Activated CD4-positive, alpha-beta memory T cell treated with anti-CD3 and anti-CD28 coated beads, Interleukin-2, amount 10 ng/mL, durations not matched to agents 7 days and 5 days (primary cell): ENCODE results near the gene PRELID3B. TPM values are rescaled to one million over a fixed set of nuclear protein-coding genes. Genes with fewer than 3 reads are reported as not detected.

Experiments
- CTCF ChIA-PET: fragments of 350-600 bp; sonication (Branson Sonifier 250); formaldehyde crosslinking; loops from one replicate; lab custom pipeline; 2021; ENCODE audit warnings: antibody characterized with exemption, inconsistent platforms; lab: Charles Lee
- POLR2A ChIA-PET: fragments of 350-600 bp; sonication (Branson Sonifier 250); formaldehyde crosslinking; loops from one replicate; lab custom pipeline; 2021; ENCODE audit warnings: antibody characterized with exemption; lab: Charles Lee
- DNase-seq: peaks from one replicate; pipeline ENCODE4 v3.0.0-alpha.2; 2020
- H3K27ac Mint-ChIP-seq: one replicate; pipeline ENCODE4 v1.8.0; 2021; ENCODE audit warnings: mild to moderate bottlenecking, mixed read lengths
- H3K27me3 Mint-ChIP-seq: one replicate; pipeline ENCODE4 v1.8.0; 2021; ENCODE audit warnings: mixed read lengths
- H3K36me3 Mint-ChIP-seq: one replicate; pipeline ENCODE4 v1.8.0; 2021; ENCODE audit warnings: low read depth, mixed read lengths
- H3K4me1 Mint-ChIP-seq: one replicate; pipeline ENCODE4 v1.8.0; 2021; ENCODE audit warnings: mixed read lengths
- H3K4me3 Mint-ChIP-seq: one replicate; pipeline ENCODE4 v1.8.0; 2021; ENCODE audit warnings: mild to moderate bottlenecking, mixed read lengths
- H3K9me3 Mint-ChIP-seq: one replicate; pipeline ENCODE4 v1.8.0; 2021; ENCODE audit warnings: mixed read lengths
- total RNA-seq, 2 experiments: library from RNA; stranded (reverse); gene quantifications; one replicate each; pipeline ENCODE4 v1.2.3, GENCODE V29; 2021

The PRELID3B gene
- total RNA-seq, 2 experiments from 2014 or later, result 88.6 to 88.7 TPM

- DNase-seq, result peak; percentile 97
- no peaks in the 10 kb centered on the region for H3K9me3 Mint-ChIP-seq
- CTCF ChIA-PET, result interaction anchor here (0.6 to 1.9 kb wide), 7 partner anchors 10 to 1638 kb away, joined by 3 to 21 read pairs (median 3); partner anchors contain the start of genes PRELID3B and STX16
- H3K36me3 Mint-ChIP-seq, result peaks cover 76% of the 10 kb centered on the region
- POLR2A ChIA-PET, result interaction anchor here (0.7 to 4.4 kb wide), 41 partner anchors 9 to 725 kb away, joined by 3 to 80 read pairs (median 6); partner anchors contain the start of genes NELFCD, PRELID3B, STX16 and TUBB1
- no peaks in the 10 kb centered on the region for H3K27me3 Mint-ChIP-seq
- H3K4me3 Mint-ChIP-seq, result peak within 1 kb of the TSS; percentile 88
- H3K27ac Mint-ChIP-seq, result peak within 1 kb of the TSS; percentile 84
- peaks cover 74% of the 10 kb centered on the region for H3K4me1 Mint-ChIP-seq
Measured at GRCh38 chr20:59032023-59032712, 10.4 kb downstream of the PRELID3B start, which contains the start of gene ATP5F1E. TSS of gene ATP5F1E (minus strand) at chr20:59032335. CDS start at chr20:59032251, 84 bp downstream.

DNA sequence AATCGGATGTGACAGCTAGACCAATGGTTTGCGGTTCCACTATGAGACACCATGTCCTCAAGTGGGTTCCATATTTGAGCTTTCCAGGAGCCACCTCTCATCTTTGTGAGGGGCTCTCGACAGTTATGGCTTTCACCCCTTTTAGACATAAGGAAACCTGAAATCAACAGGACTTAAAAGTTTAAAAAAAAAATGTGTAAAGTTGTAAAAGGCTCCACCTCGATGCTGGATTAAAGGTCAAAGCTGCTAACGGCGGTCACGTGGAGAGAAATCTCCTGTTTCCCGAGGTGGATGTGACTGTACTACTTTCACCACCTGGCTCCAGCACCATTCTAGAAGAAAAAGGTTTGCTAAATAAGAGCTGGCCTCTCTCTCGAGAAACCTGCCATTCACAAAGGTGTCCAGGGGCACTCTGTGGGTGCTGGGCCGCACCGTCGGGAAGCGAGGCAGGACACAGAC, 11.0 kb downstream of the PRELID3B start:
- H3K9me3 Mint-ChIP-seq, result no peaks in the 10 kb centered on the region
- H3K4me3 Mint-ChIP-seq, result peak overlapping the region; percentile 88
- peak; percentile 38 for DNase-seq
- peak overlapping the region; percentile 84 for H3K27ac Mint-ChIP-seq
- ChIA-PET CTCF (interaction anchor here (0.9 to 1.9 kb wide), 5 partner anchors 11 to 373 kb away, joined by 3 to 21 read pairs (median 3); partner anchors contain the start of gene PRELID3B), POLR2A (interaction anchor here (0.6 to 4.4 kb wide), 36 partner anchors 8 to 725 kb away, joined by 3 to 80 read pairs (median 6); partner anchors contain the start of genes NELFCD, PRELID3B, STX16 and ZNF831)
- peaks cover 74% of the 10 kb centered on the region for H3K4me1 Mint-ChIP-seq
- H3K27me3 Mint-ChIP-seq, result no peaks in the 10 kb centered on the region
- peaks cover 76% of the 10 kb centered on the region for H3K36me3 Mint-ChIP-seq

- H3K4me3 Mint-ChIP-seq, result peak overlapping the region; percentile 88
- H3K27me3 Mint-ChIP-seq, result no peaks in the 10 kb centered on the region
- CTCF ChIA-PET, result interaction anchor here (0.9 to 1.9 kb wide), 3 partner anchors 11 to 191 kb away, joined by 3 to 21 read pairs (median 5); partner anchors contain the start of gene PRELID3B
- no peak for DNase-seq
- POLR2A ChIA-PET, result interaction anchor here (0.6 to 4.4 kb wide), 29 partner anchors 11 to 388 kb away, joined by 3 to 80 read pairs (median 8); partner anchors contain the start of genes NELFCD, PRELID3B, STX16 and ZNF831
- H3K36me3 Mint-ChIP-seq, result peaks cover 75% of the 10 kb centered on the region
- H3K4me1 Mint-ChIP-seq, result peaks cover 70% of the 10 kb centered on the region
- H3K27ac Mint-ChIP-seq, result peak overlapping the region; percentile 84
- H3K9me3 Mint-ChIP-seq, result no peaks in the 10 kb centered on the region
Measured at GRCh38 chr20:59030911-59031563, 11.5 kb downstream of the PRELID3B start.

DNA sequence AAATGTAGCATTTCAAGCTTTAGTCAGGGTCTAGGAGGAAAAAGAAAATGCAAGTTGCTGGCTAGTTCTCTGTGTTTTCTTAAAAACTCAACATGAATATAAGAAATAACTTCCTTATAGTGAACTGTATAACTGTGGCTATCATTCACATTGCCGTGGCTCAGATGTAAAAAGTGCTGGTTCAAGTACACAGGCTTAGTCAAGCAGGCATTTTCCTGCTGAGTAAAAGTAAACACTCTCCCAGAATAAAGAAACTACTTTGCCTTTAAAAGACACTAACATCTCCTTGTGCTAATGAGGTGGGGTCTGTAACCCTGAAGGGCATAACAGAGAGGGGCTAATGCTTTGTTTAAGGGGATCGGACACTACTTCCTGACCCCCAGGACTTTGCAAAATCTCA, 13.8 kb downstream of the PRELID3B start:
- Mint-ChIP-seq H3K9me3 (no peaks in the 10 kb centered on the region), H3K36me3 (peaks cover 72% of the 10 kb centered on the region), H3K4me1 (peaks cover 59% of the 10 kb centered on the region), H3K4me3 (peak overlapping the region; percentile 50), H3K27ac (no peak overlapping the region), H3K27me3 (no peaks in the 10 kb centered on the region)
- DNase-seq, result no peak
- ChIA-PET POLR2A (interaction anchor here (0.9 to 2.0 kb wide), 4 partner anchors 9 to 46 kb away, joined by 4 to 7 read pairs (median 4); partner anchors contain the start of genes PRELID3B and TUBB1), CTCF (interaction anchor here (0.7 to 1.0 kb wide), 2 partner anchors 159 to 179 kb away, joined by 3 read pairs; no protein-coding TSS in a partner anchor)

DNA sequence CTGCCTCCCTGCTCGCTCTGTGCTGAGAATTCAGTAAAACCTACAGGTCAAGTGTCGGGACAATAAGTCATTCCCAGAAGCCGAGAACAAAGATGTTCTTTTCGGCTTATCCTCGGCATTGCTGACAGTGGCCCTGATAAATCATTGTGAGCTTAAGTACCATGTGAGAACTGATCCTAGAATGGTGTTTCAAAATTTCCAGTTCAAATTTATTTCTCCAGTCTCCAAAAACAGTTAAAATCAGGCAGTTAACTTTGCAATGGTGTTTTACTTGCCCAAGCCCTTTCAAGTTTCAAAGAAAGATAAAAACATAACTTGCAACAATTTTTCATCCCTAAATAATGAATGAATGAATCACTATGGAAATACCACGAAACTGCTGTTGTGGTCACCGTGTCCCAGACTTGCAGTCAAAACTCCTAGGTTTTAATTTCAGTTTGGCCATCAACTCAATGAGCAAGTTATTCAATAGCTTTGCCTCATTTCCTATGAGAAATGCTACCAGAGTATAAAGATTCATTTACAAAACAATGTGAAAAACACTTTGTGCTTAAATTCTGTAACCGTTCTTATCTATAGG, 14.8 kb downstream of the PRELID3B start:
- no peak overlapping the region for H3K4me3 Mint-ChIP-seq
- peaks cover 79% of the 10 kb centered on the region for H3K36me3 Mint-ChIP-seq
- peaks cover 55% of the 10 kb centered on the region for H3K4me1 Mint-ChIP-seq
- ChIA-PET POLR2A (interaction anchor here (1.8 to 2.0 kb wide), 2 partner anchors 8 to 14 kb away, joined by 4 to 7 read pairs; partner anchors contain the start of gene TUBB1), CTCF (no interaction called here)
- H3K27ac Mint-ChIP-seq, result no peak overlapping the region
- no peaks in the 10 kb centered on the region for H3K9me3 Mint-ChIP-seq
- H3K27me3 Mint-ChIP-seq, result no peaks in the 10 kb centered on the region
- no peak for DNase-seq

DNA sequence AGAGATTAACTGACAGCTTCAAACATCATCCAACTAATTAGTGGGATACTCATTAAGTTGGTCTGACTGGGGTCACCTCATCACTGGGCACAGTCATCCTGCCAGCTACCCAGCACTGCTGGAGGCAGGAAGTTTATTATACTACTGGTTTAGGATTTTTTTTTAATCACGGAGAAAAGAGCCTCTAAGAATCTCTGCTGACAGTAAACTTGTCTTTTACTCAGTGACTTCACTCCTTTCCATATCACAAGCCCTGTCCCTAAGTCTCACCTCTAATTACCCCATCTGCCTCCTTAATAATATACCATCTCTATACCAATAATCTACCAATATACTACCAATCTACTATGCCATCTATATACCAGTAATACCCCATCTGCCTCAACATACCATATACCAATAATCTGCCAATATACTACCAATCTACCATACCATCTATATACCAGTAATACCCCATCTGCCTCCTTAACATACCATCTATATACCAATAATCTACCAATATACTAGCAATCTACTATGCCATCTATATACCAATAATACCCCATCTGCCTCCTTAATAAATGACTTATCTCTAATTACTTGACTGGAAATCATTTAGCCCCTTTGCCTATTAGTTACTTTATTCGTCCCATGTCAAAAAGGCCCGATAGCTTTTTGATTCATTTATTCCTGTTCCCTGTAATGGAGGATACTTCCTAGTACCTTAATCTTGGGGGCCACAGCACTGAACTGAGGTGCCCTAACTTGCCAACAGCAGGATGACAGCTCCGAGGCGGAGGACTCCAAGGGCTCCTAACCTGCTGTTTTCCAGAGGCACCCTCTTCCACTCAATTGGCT, 15.5 kb downstream of the PRELID3B start:
- POLR2A ChIA-PET, result interaction anchor here (2.0 kb wide), 1 partner anchor 13 kb away, joined by 7 read pairs; no protein-coding TSS in a partner anchor

DNA sequence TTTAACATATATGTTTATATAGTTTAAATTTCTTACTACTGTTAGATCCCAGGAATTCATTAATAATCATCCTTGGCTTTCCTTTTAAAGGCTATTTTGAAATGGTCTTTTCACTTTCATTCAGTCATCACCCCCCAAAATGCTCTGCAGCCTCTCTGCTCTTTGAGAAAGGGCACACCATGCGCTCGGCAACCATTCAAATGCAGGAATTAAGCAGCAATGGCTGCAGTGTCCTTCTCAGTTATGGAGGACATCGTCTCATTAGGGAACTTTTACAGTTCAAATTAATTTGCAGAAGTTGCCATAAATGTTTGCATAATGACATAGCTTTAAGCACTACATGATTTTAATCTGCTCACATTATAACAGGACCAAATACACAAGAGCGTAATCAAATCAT, 17.1 kb downstream of the PRELID3B start:
- Mint-ChIP-seq H3K27ac (no peak overlapping the region), H3K27me3 (no peaks in the 10 kb centered on the region), H3K4me3 (no peak overlapping the region), H3K9me3 (no peaks in the 10 kb centered on the region), H3K36me3 (peaks cover 79% of the 10 kb centered on the region), H3K4me1 (peaks cover 44% of the 10 kb centered on the region)
- ChIA-PET POLR2A (no interaction called here), CTCF (no interaction called here)
- no peak for DNase-seq

More for the DNA sequence above, 15.5 kb downstream of the PRELID3B start:
- no peaks in the 10 kb centered on the region for H3K9me3 Mint-ChIP-seq
- H3K4me3 Mint-ChIP-seq, result no peak overlapping the region
- no peak overlapping the region for H3K27ac Mint-ChIP-seq
- H3K27me3 Mint-ChIP-seq, result no peaks in the 10 kb centered on the region
- H3K4me1 Mint-ChIP-seq, result peaks cover 52% of the 10 kb centered on the region
- CTCF ChIA-PET, result no interaction called here
- DNase-seq, result no peak
- H3K36me3 Mint-ChIP-seq, result peaks cover 82% of the 10 kb centered on the region

- peaks cover 40% of the 10 kb centered on the region for H3K4me1 Mint-ChIP-seq
- CTCF ChIA-PET, result no interaction called here
- POLR2A ChIA-PET, result interaction anchor here (1.0 kb wide), 1 partner anchor 42 kb away, joined by 3 read pairs; no protein-coding TSS in a partner anchor
- no peak overlapping the region for H3K27ac Mint-ChIP-seq
- H3K27me3 Mint-ChIP-seq, result no peaks in the 10 kb centered on the region
- no peaks in the 10 kb centered on the region for H3K9me3 Mint-ChIP-seq
- no peak for DNase-seq
- no peak overlapping the region for H3K4me3 Mint-ChIP-seq
- peaks cover 75% of the 10 kb centered on the region for H3K36me3 Mint-ChIP-seq
Measured at GRCh38 chr20:59025086-59025485, 17.5 kb downstream of the PRELID3B start.

- Mint-ChIP-seq H3K4me1 (peaks cover 30% of the 10 kb centered on the region), H3K27ac (no peak overlapping the region)
- POLR2A ChIA-PET, result interaction anchor here (1.0 to 1.2 kb wide), 2 partner anchors 8 to 41 kb away, joined by 3 to 4 read pairs; partner anchors contain the start of gene ATP5F1E
Measured at GRCh38 chr20:59024111-59024530, 18.5 kb downstream of the PRELID3B start.

GRCh38 chr20:59023616-59024015, 19.0 kb downstream of the PRELID3B start:
- H3K27ac Mint-ChIP-seq, result no peak overlapping the region
- DNase-seq, result no peak
- CTCF ChIA-PET, result no interaction called here
- POLR2A ChIA-PET, result interaction anchor here (1.2 kb wide), 1 partner anchor 9 kb away, joined by 4 read pairs; the partner anchor contains the start of gene ATP5F1E
- no peaks in the 10 kb centered on the region for H3K27me3 Mint-ChIP-seq
- H3K4me3 Mint-ChIP-seq, result no peak overlapping the region
- H3K4me1 Mint-ChIP-seq, result peaks cover 25% of the 10 kb centered on the region
- peaks cover 60% of the 10 kb centered on the region for H3K36me3 Mint-ChIP-seq
- H3K9me3 Mint-ChIP-seq, result no peaks in the 10 kb centered on the region

More at GRCh38 chr20:59024111-59024530, 18.5 kb downstream of the PRELID3B start:
- H3K4me3 Mint-ChIP-seq, result no peak overlapping the region
- no peaks in the 10 kb centered on the region for H3K9me3 Mint-ChIP-seq
- no peak for DNase-seq
- peaks cover 65% of the 10 kb centered on the region for H3K36me3 Mint-ChIP-seq
- CTCF ChIA-PET, result no interaction called here
- H3K27me3 Mint-ChIP-seq, result no peaks in the 10 kb centered on the region

- H3K27ac Mint-ChIP-seq, result no peak overlapping the region
- DNase-seq, result no peak
Measured at GRCh38 chr20:59022754-59023153, 19.8 kb downstream of the PRELID3B start.

More at GRCh38 chr20:59022754-59023153, 19.8 kb downstream of the PRELID3B start:
- H3K4me3 Mint-ChIP-seq, result no peak overlapping the region
- no peaks in the 10 kb centered on the region for H3K27me3 Mint-ChIP-seq
- CTCF ChIA-PET, result no interaction called here
- POLR2A ChIA-PET, result interaction anchor here (1.2 to 1.9 kb wide), 2 partner anchors 9 to 40 kb away, joined by 4 read pairs; partner anchors contain the start of gene ATP5F1E
- peaks cover 17% of the 10 kb centered on the region for H3K4me1 Mint-ChIP-seq
- peaks cover 54% of the 10 kb centered on the region for H3K36me3 Mint-ChIP-seq
- H3K9me3 Mint-ChIP-seq, result no peaks in the 10 kb centered on the region
